Neural progenitor cell (in vitro differentiated cells): ENCODE results near the gene GNA15.

Source experiments
- CTCF ChIP-seq: fragments of 200-600 bp; sonication (generic); IDR thresholded peaks from 2 replicates; pipeline ENCODE4 v1.5.1; 2017; ENCODE audit warnings: antibody characterized with exemption, mild to moderate bottlenecking
- EZH2 ChIP-seq: fragments of 200-600 bp; sonication (generic); IDR thresholded peaks from 2 replicates; pipeline ENCODE4 v1.6.1; 2017; ENCODE audit warnings: antibody characterized with exemption, mild to moderate bottlenecking, moderate library complexity
- EZH2phosphoT487 ChIP-seq: fragments of 200-600 bp; sonication (generic); IDR thresholded peaks from 2 replicates; pipeline ENCODE4 v1.6.1; 2017; ENCODE audit warnings: antibody characterized with exemption

GRCh38 chr19:3207461-3208242 lies 71.8 kb downstream of the GNA15 start:
- TF ChIP-seq CTCF: no peak
- TF ChIP-seq EZH2: no peak
- no peak for TF ChIP-seq EZH2phosphoT487
